BE2C (cell line): ENCODE results near the gene SH3RF3.

Experiments
- DNase-seq: peaks from one replicate; pipeline ENCODE4 v3.0.0-alpha.2; 2020
- H3K27me3 ChIP-seq: fragments of 250-450 bp; sonication (Bioruptor Pico); 2 replicates; pipeline ENCODE4 v1.5.1; 2020; ENCODE audit warnings: mild to moderate bottlenecking
- H3K36me3 ChIP-seq: fragments of 250-450 bp; sonication (Bioruptor Pico); 2 replicates; pipeline ENCODE4 v1.5.1; 2020; ENCODE audit warnings: mild to moderate bottlenecking
- H3K4me1 ChIP-seq: fragments of 250-450 bp; sonication (Bioruptor Pico); 2 replicates; pipeline ENCODE4 v1.5.1; 2020
- H3K4me3 ChIP-seq: 2 replicates; pipeline ENCODE4 v1.5.1; 2011; ENCODE audit warnings: low read depth, low read length
- H3K9me3 ChIP-seq: fragments of 250-450 bp; sonication (Bioruptor Pico); 2 replicates; pipeline ENCODE4 v1.5.1; 2020
- CTCF ChIP-seq: IDR thresholded peaks from 2 replicates; pipeline ENCODE4 v1.5.1; 2012; ENCODE audit warnings: mild to moderate bottlenecking, low read depth, low read length

SH3RF3 gene

GRCh38 chr2:109376796-109377495 lies 247.9 kb downstream of the SH3RF3 start:
- H3K9me3 ChIP-seq = no peaks in the 10 kb centered on the region
- H3K4me1 ChIP-seq = no peaks in the 10 kb centered on the region
- no peak overlapping the region for H3K4me3 ChIP-seq
- no peaks in the 10 kb centered on the region for H3K36me3 ChIP-seq
- TF ChIP-seq CTCF = no peak
- no peaks in the 10 kb centered on the region for H3K27me3 ChIP-seq
- DNase-seq = no peak

GRCh38 chr2:109377976-109378375 lies 249.0 kb downstream of the SH3RF3 start:
- no peaks in the 10 kb centered on the region for H3K4me1 ChIP-seq
- H3K36me3 ChIP-seq = no peaks in the 10 kb centered on the region
- DNase-seq = no peak
- H3K4me3 ChIP-seq = no peak overlapping the region
- TF ChIP-seq CTCF = no peak
- no peaks in the 10 kb centered on the region for H3K9me3 ChIP-seq
- H3K27me3 ChIP-seq = no peaks in the 10 kb centered on the region

GRCh38 chr2:109378682-109379081 lies 249.7 kb downstream of the SH3RF3 start:
- Histone ChIP-seq H3K4me3 (no peak overlapping the region), H3K9me3 (no peaks in the 10 kb centered on the region), H3K27me3 (no peaks in the 10 kb centered on the region), H3K36me3 (no peaks in the 10 kb centered on the region), H3K4me1 (no peaks in the 10 kb centered on the region)
- TF ChIP-seq CTCF = no peak
- no peak for DNase-seq

- Histone ChIP-seq H3K27me3 (no peaks in the 10 kb centered on the region), H3K36me3 (no peaks in the 10 kb centered on the region), H3K9me3 (no peaks in the 10 kb centered on the region), H3K4me3 (no peak overlapping the region), H3K4me1 (no peaks in the 10 kb centered on the region)
- no peak for TF ChIP-seq CTCF
- no peak for DNase-seq
These were observed 250.5 kb downstream of the SH3RF3 start for GRCh38 chr2:109379507-109379906.

GRCh38 chr2:109380502-109381326 lies 251.7 kb downstream of the SH3RF3 start:
- no peak for DNase-seq
- Histone ChIP-seq H3K27me3 (no peaks in the 10 kb centered on the region), H3K4me1 (no peaks in the 10 kb centered on the region), H3K4me3 (no peak overlapping the region), H3K9me3 (no peaks in the 10 kb centered on the region), H3K36me3 (no peaks in the 10 kb centered on the region)
- TF ChIP-seq CTCF = no peak

GRCh38 chr2:109381327-109381820 lies 252.4 kb downstream of the SH3RF3 start:
- no peaks in the 10 kb centered on the region for H3K36me3 ChIP-seq
- no peak for DNase-seq
- H3K27me3 ChIP-seq = no peaks in the 10 kb centered on the region
- no peak overlapping the region for H3K4me3 ChIP-seq
- no peaks in the 10 kb centered on the region for H3K9me3 ChIP-seq
- H3K4me1 ChIP-seq = no peaks in the 10 kb centered on the region
- TF ChIP-seq CTCF = no peak
